AG09309 (cell line): ENCODE measurements around the gene OPRD1.
"Not testable (repeated sequence)": the region's sequence is repeated elsewhere in the genome, so short reads cannot be mapped to it uniquely, and the experiment has no call there.

Source experiments
- DNase-seq: peaks from one replicate; pipeline ENCODE4 v3.0.0-alpha.2; 2010; ENCODE audit warnings: low read depth
- H3K4me3 ChIP-seq: 2 replicates; pipeline ENCODE4 v1.5.1; 2011; ENCODE audit warnings: mild to moderate bottlenecking, low read depth, low read length, moderate library complexity; ENCODE audit not compliant: control insufficient read depth
- TF ChIP-seq, protein P1 (sequence below): IDR thresholded peaks from 2 replicates; pipeline ENCODE4 v1.5.1; 2011; ENCODE audit warnings: mild to moderate bottlenecking, low read depth, low read length, inconsistent platforms; ENCODE audit not compliant: insufficient read depth, control insufficient read depth; ENCODE audit errors: missing control alignments

Gene OPRD1

GRCh38 chr1:28789816-28790215, 22.2 kb upstream of the OPRD1 start:
- TF ChIP-seq, protein P1, sequence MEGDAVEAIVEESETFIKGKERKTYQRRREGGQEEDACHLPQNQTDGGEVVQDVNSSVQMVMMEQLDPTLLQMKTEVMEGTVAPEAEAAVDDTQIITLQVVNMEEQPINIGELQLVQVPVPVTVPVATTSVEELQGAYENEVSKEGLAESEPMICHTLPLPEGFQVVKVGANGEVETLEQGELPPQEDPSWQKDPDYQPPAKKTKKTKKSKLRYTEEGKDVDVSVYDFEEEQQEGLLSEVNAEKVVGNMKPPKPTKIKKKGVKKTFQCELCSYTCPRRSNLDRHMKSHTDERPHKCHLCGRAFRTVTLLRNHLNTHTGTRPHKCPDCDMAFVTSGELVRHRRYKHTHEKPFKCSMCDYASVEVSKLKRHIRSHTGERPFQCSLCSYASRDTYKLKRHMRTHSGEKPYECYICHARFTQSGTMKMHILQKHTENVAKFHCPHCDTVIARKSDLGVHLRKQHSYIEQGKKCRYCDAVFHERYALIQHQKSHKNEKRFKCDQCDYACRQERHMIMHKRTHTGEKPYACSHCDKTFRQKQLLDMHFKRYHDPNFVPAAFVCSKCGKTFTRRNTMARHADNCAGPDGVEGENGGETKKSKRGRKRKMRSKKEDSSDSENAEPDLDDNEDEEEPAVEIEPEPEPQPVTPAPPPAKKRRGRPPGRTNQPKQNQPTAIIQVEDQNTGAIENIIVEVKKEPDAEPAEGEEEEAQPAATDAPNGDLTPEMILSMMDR, result no peak
- no peak for DNase-seq
- no peak overlapping the region for H3K4me3 ChIP-seq

GRCh38 chr1:28790377-28791035, 21.5 kb upstream of the OPRD1 start:
- no peak for DNase-seq
- TF ChIP-seq, protein P1, result no peak
- no peak overlapping the region for H3K4me3 ChIP-seq

DNA sequence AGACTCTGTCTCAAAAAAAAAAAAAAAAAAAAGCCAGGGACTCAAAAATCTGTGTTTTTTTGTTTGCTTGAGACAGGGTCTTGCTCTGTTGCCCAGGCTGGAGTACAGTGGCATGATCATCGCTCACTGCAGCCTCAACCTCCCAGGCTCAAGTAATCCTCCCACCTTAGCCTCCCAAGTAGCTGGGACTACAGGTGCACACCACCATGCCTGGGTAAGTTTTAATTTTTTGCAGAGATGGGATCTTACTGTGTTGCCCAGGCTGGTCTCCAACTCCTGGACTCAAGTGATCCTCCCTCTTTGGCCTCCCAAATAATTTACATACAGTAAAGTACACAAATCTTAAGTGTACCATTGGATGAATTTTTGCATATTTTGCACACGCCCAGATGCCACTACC, 20.0 kb upstream of the OPRD1 start:
- not testable (repeated sequence) for H3K4me3 ChIP-seq

GRCh38 chr1:28792644-28793121, 19.3 kb upstream of the OPRD1 start:
- no peak overlapping the region for H3K4me3 ChIP-seq
- no peak for DNase-seq
- TF ChIP-seq, protein P1, result peak; percentile 17

More for the DNA sequence above, 20.0 kb upstream of the OPRD1 start:
- not testable (repeated sequence) for DNase-seq

DNA sequence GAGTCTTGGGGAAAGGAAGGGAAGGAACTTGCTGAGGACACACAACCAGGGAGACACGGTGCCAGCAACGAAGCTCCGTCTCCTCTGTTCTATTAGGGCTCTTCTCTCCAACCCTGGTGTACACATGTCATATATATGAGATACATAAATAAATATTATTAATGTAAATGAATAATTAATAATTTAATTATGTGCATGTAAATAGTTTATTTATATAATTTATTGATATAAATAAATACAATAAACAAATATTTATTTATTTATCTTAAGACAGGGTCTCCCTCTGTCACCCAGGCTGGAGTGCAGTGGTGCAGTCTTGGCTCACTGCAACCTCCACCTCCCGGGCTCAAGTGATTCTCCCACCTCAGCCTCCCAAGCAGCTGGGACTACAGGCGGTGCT, 17.4 kb upstream of the OPRD1 start:
- H3K4me3 ChIP-seq, DNase-seq: not testable (repeated sequence)

DNA sequence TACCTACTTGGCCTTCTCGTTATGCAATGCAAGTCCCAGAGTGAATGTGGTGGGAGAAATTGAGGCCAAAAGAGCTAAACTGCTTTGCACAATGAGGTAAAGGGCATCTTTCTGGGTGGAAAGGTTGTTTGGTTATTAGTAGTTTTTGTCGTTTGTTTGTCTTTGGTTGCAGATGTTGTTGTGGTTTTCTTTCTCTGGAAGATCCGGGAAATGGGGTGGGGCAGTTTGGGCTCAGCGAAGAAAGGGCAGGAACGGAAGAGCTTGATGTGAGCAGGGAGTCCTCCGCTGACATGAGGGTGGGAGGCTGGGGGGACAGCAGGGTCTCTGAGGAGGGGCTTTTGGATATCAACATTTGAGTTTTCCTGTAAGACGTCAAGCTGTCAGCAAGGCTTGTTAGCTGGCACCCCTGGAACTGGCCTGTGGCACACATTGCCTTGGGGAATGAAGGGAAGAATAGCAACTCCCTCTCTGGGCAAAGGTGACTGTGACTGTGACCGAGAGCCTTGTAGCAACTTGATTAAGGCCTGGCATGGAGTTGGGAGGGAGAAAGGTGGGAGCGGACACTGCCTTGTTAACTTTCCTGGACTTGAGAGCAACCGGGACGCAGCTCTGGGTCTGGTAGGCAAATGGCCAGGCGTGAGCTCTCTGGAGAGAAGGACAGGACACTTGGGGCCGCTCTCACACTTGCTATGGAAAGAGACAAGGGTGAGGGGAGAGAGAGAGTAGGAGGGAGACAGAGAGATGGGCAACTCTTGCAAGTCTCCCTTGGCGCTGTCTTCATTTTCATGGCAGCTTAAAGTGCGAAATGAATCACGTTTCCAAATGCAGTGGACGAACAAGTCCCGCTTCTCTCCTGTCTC, 15.4 kb upstream of the OPRD1 start:
- no peak for DNase-seq
- TF ChIP-seq, protein P1, result no peak

GRCh38 chr1:28800324-28800723, 11.6 kb upstream of the OPRD1 start:
- DNase-seq, result no peak
- TF ChIP-seq, protein P1, result no peak
- H3K4me3 ChIP-seq, result no peak overlapping the region

More for the DNA sequence above, 15.4 kb upstream of the OPRD1 start:
- no peak overlapping the region for H3K4me3 ChIP-seq
